ENCODE measurements around the gene EZH1. TPM values are rescaled to one million over a fixed set of nuclear protein-coding genes. Genes with fewer than 3 reads are reported as not detected.
"Not testable (repeated sequence)": the region's sequence is repeated elsewhere in the genome, so short reads cannot be mapped to it uniquely, and the experiment has no call there.

Gene EZH1
- total and polyA plus RNA-seq, 2 experiments from 2014 or later, result 22.7 to 33.8 TPM

DNA sequence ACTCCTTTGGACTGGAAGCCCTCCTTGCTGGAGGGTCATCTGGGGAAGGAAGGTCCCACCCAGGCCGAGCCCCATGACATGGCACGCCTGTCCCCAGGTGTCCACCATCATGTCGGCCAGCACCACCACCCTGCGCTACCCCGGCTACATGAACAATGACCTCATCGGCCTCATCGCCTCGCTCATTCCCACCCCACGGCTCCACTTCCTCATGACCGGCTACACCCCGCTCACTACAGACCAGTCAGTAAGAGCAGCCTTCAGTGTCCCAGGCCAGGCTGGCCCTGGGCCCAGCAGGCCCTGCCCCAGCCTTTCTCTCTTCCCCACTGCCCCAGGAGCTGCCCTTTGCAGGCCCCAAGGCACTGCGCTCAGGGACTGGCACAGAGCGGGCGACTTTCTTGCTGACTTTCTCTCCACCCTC, 79.2 kb downstream of the EZH1 start:
- no peaks in the 10 kb centered on the region for H3K9me3 ChIP-seq (ENCODE audit: low read depth)
- no peaks in the 10 kb centered on the region for H3K27me3 ChIP-seq
- H3K4me1 ChIP-seq (ENCODE audit: low read depth), result no peaks in the 10 kb centered on the region
- no peak for DNase-seq (ENCODE audit: low read depth in 1 of 2, low spot score in 1 of 2)
- H3K27ac ChIP-seq, result no peak overlapping the region
- H3K4me3 ChIP-seq, result no peak overlapping the region
- H3K36me3 ChIP-seq, result peaks cover 26% of the 10 kb centered on the region
- TF ChIP-seq, protein P1, sequence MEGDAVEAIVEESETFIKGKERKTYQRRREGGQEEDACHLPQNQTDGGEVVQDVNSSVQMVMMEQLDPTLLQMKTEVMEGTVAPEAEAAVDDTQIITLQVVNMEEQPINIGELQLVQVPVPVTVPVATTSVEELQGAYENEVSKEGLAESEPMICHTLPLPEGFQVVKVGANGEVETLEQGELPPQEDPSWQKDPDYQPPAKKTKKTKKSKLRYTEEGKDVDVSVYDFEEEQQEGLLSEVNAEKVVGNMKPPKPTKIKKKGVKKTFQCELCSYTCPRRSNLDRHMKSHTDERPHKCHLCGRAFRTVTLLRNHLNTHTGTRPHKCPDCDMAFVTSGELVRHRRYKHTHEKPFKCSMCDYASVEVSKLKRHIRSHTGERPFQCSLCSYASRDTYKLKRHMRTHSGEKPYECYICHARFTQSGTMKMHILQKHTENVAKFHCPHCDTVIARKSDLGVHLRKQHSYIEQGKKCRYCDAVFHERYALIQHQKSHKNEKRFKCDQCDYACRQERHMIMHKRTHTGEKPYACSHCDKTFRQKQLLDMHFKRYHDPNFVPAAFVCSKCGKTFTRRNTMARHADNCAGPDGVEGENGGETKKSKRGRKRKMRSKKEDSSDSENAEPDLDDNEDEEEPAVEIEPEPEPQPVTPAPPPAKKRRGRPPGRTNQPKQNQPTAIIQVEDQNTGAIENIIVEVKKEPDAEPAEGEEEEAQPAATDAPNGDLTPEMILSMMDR (IDR thresholded peaks at IDR 0.05; ENCODE audit: low read depth, low read length), result no peak

DNA sequence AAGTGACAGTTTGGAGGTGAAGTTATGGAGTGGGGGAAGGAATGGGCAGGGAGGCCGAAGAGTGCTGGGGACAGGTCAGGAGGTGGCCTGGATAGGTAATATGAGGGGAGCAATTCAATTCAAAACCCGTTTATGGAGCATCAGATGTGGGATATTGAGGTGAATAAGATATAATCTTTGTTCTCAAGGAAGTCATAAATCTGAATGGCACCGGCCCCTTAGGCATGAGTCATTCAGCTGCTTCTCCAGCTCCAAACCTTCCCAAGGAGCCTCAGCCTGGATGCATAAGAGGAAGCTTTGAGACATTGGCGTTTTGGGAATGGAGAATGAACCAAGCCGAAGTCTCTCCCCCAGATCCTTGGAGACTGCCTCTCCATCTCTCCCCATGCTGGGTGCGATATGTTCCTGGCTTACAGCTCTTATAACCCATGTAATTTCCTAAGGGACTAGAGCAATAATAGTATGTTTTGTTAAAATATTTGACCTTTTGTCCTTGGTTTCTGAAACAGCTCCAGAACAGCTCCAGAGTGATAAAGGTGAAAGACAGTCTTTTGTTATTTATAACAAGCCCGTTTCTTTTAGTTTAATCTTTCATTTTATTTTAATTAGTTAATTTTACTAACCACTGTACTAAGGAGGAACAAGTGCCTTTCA, 84.0 kb downstream of the EZH1 start:
- Histone ChIP-seq H3K4me3 (no peak overlapping the region), H3K4me1 (ENCODE audit: low read depth) (no peaks in the 10 kb centered on the region), H3K9me3 (ENCODE audit: low read depth) (no peaks in the 10 kb centered on the region), H3K27ac (no peak overlapping the region), H3K36me3 (peaks cover 8% of the 10 kb centered on the region), H3K27me3 (no peaks in the 10 kb centered on the region)
- TF ChIP-seq, protein P1 (IDR thresholded peaks at IDR 0.05; ENCODE audit: low read depth, low read length), result no peak
- peak in 1 of 2 donors; percentile 57 for DNase-seq (ENCODE audit: low read depth in 1 of 2, low spot score in 1 of 2)

DNA sequence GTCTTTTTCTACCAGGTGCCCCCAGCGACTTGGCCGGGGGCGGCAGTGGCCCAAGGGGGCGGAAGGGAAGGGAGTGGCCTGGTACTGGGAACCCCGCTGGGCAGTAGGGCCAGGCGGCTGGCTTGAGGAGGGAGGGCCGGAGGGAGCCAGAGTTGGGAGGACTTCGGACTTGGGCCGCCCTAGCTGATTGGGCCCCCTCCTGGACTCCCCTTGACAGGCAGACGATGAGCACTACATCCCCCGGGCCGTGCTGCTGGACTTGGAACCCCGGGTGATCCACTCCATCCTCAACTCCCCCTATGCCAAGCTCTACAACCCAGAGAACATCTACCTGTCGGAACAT, 84.9 kb downstream of the EZH1 start:
- not testable (repeated sequence) for H3K4me1 ChIP-seq (ENCODE audit: low read depth); DNase-seq (ENCODE audit: low read depth in 1 of 2, low spot score in 1 of 2); H3K27ac ChIP-seq; H3K9me3 ChIP-seq (ENCODE audit: low read depth); H3K27me3 ChIP-seq; H3K36me3 ChIP-seq
- H3K4me3 ChIP-seq, result peak overlapping the region; percentile 41

DNA sequence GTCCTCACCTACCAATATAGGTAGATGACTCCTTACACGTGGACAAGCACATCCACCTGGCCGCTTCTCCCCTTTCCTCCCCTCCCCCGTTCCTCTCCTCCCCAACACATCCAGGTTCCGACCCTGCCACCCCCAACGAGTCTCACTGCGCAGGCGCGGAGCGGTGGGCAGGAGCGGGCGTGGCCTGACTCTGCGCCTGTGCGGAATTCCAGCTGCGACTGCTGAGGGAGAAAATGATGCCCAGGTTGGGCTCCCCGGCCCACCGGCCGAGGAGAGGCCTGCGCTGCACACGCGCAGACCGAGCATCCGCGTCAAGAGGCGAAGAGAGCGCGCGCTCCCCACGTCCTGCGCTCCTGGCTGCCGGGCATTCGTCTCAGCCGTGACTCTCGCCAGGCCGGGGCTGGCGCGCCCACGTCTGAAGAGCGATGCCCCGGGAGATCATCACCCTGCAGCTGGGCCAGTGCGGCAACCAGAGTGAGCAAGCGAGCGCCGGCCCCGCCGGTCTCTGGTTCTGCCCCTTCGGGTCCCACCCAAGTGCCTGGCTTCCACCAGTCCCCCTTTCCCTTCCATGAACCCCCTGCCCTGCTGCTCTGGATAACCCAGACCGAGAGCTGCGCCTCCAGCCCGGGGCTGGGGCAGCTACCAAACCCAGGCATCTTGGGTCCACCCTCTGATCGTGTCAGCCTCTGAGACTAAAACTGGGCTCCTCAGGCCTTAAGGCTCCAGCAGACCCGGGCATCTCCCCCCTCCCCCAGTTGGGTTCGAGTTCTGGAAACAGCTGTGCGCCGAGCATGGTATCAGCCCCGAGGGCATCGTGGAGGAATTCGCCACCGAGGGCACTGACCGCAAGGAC, 85.5 kb downstream of the EZH1 start, which contains the start of gene TUBG2:
Gene TUBG2 (plus strand): TSS at position 206 of the 853 bp plus-strand sequence. CDS start 220 bp downstream, at position 426.
- peak; percentile 93 to 95 for DNase-seq (ENCODE audit: low read depth in 1 of 2, low spot score in 1 of 2)
- H3K36me3 ChIP-seq, result peaks cover 6% of the 10 kb centered on the region
- no peaks in the 10 kb centered on the region for H3K27me3 ChIP-seq
- peak within 1 kb of the TSS; percentile 41 for H3K4me3 ChIP-seq
- TF ChIP-seq, protein P1 (IDR thresholded peaks at IDR 0.05; ENCODE audit: low read depth, low read length), result no peak
- no peaks in the 10 kb centered on the region for H3K9me3 ChIP-seq (ENCODE audit: low read depth)
- H3K27ac ChIP-seq, result peak within 1 kb of the TSS; percentile 20
- H3K4me1 ChIP-seq (ENCODE audit: low read depth), result no peaks in the 10 kb centered on the region

DNA sequence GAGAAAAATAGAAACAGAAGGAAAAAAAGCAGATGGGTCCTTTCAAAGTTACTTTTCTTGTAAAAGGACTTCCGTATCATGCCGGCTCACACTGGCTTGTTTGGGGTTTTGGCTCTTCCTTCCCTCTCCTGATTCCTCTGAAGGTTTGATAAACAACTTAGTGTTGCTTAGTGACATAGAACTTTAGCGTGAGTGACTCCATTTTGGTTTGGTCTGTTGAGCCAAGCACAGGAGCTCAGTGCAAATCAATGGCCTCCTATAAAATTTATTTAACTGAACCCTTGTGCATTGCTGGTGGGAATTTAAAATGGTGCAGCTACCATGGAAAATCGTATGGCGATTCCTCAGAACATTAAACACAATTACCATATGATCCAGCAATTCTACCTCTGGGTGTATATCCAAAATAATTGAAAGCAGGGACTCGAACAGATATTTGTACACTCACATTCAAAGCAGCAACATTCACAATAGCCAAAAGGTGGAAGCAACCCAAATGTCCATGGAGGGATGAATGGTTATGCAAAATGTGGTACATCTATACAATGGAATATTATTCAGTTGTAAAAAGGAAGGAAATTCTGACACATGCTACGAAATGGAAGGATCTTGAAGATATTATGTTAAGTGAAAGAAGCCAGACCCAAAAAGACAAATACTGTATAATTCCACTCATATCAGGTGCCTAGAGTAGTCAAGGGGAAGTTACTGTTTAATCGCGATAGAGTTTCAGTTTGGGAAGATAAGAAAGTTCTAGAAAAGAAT, 86.8 kb downstream of the EZH1 start:
- H3K27me3 ChIP-seq, result no peaks in the 10 kb centered on the region
- H3K9me3 ChIP-seq (ENCODE audit: low read depth), result no peaks in the 10 kb centered on the region
- H3K4me3 ChIP-seq, result no peak overlapping the region
- peaks cover 4% of the 10 kb centered on the region for H3K36me3 ChIP-seq
- TF ChIP-seq, protein P1 (IDR thresholded peaks at IDR 0.05; ENCODE audit: low read depth, low read length), result no peak
- no peak overlapping the region for H3K27ac ChIP-seq
- H3K4me1 ChIP-seq (ENCODE audit: low read depth), result peaks cover 7% of the 10 kb centered on the region
- no peak for DNase-seq (ENCODE audit: low read depth in 1 of 2, low spot score in 1 of 2)
